ENCODE data around the gene RSPH4A. TPM values are rescaled to one million over a fixed set of nuclear protein-coding genes. Genes with fewer than 3 reads are reported as not detected.
A peak's percentile ranks its signal among the peaks of the same experiment; 100 is the strongest.

RSPH4A gene
- total RNA-seq, 1 donor from 2014 or later: 0.26 TPM

DNA sequence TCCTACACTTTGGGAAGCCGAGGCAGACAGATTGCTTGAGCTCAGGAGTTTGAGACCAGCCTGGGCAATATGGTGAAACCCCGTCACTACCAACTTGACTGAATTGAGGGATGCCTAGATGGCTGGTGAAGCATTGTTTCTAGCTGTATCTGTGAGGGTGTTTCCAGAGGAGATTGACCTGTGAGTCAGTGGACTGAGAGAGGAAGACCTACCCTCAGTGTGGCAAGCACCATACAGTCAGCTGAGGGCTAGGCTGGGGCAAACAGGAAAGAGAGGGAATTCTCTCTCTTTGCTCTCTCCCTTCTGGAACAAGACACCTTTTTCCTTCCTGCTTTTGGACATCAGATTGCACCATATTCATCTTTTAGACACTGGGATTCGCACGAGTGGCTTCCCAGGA is 56.0 kb downstream of the RSPH4A start:
- H3K4me3 ChIP-seq (ENCODE audit: low read depth, low read length): no peak overlapping the region
- no peak for TF ChIP-seq CTCF (IDR thresholded peaks at IDR 0.05; ENCODE audit: insufficient read depth, low read length, severe bottlenecking)
- FAIRE-seq: no peak

GRCh38 chr6:116676021-116676420 is 59.7 kb downstream of the RSPH4A start:
- TF ChIP-seq CTCF (IDR thresholded peaks at IDR 0.05; ENCODE audit: insufficient read depth, low read length, severe bottlenecking): no peak
- DNase-seq (ENCODE audit: low read depth) (no peak), FAIRE-seq (no peak)
- no peaks in the 10 kb centered on the region for H3K36me3 ChIP-seq (ENCODE audit: control insufficient read depth, insufficient read depth, low read length)
- no peaks in the 10 kb centered on the region for H3K27me3 ChIP-seq (ENCODE audit: control insufficient read depth, insufficient read depth, low read length)
- no peak overlapping the region for H3K4me3 ChIP-seq (ENCODE audit: low read depth, low read length)

More for the DNA sequence above, 56.0 kb downstream of the RSPH4A start:
- Histone ChIP-seq H3K36me3 (ENCODE audit: control insufficient read depth, insufficient read depth, low read length) (no peaks in the 10 kb centered on the region), H3K27me3 (ENCODE audit: control insufficient read depth, insufficient read depth, low read length) (no peaks in the 10 kb centered on the region)
- no peak for DNase-seq (ENCODE audit: low read depth)

DNA sequence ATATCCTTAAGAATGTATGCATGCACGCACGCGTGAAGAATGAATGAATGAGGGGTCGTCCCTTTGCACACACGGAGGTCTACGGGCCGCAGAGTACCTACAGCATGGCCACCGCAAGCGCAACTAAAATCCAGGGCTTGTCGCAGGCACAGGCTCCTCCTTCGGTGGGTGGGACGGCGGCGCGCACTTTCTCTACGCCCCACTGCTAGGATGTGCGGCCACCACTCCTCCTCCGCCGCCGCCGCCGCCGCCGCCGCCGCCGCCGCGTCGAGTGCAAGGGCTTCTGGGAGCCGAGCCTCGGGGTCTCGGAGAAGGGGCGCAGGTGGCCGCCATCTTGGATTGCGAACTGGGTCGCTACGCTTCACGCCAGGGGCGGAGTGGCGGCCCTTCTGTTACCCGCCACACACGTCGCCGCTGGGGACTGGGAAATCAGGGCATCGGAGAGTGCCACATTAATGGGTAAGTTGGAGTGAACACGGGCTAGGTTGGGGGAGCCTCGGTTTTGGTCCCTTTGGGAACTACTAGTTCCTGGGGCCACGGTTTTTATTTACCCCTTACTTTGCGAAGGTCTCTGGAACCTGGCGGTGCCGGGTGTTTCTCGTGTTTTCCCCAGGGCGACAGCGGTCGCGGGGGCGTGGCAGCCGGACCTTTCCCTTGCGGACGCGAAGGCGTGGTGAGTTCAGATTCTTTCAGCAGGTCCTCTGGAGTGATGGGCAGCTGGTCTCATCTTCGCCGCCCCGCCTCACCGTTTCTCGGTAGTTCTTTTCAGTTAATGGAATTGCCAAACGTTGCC is 64.8 kb downstream of the RSPH4A start, which contains the start of gene KPNA5:
Gene KPNA5, plus strand, starts transcription at position 332 of the 793 bp plus-strand sequence. Its CDS starts 124 bp downstream, at position 456.
- Histone ChIP-seq H3K27me3 (ENCODE audit: control insufficient read depth, insufficient read depth, low read length) (no peaks in the 10 kb centered on the region), H3K36me3 (ENCODE audit: control insufficient read depth, insufficient read depth, low read length) (no peaks in the 10 kb centered on the region), H3K4me3 (ENCODE audit: low read depth, low read length) (peak within 1 kb of the TSS; percentile 62)
- DNase-seq (ENCODE audit: low read depth) (peak; percentile 68), FAIRE-seq (no peak)
- TF ChIP-seq CTCF (IDR thresholded peaks at IDR 0.05; ENCODE audit: insufficient read depth, low read length, severe bottlenecking): no peak

GRCh38 chr6:116682334-116682712 is 66.0 kb downstream of the RSPH4A start:
- peak overlapping the region; percentile 62 for H3K4me3 ChIP-seq (ENCODE audit: low read depth, low read length)
- no peaks in the 10 kb centered on the region for H3K27me3 ChIP-seq (ENCODE audit: control insufficient read depth, insufficient read depth, low read length)
- no peaks in the 10 kb centered on the region for H3K36me3 ChIP-seq (ENCODE audit: control insufficient read depth, insufficient read depth, low read length)
- FAIRE-seq: no peak
- TF ChIP-seq CTCF (IDR thresholded peaks at IDR 0.05; ENCODE audit: insufficient read depth, low read length, severe bottlenecking): no peak
- peak; percentile 66 for DNase-seq (ENCODE audit: low read depth)

Other genes with a start within 250 kb of the RSPH4A start
- gene DSE, start 245.5 kb upstream of the RSPH4A start, total RNA-seq: 56.6 and 100 TPM in 2 replicates
- gene CALHM6, start 155.1 kb upstream of the RSPH4A start, total RNA-seq: 0.64 and 0.79 TPM in 2 replicates
- under 0.01 TPM in 1 of 2 replicates, not detected in the other for gene CALHM5, start 104.8 kb upstream of the RSPH4A start, total RNA-seq
- gene TRAPPC3L, start 70.8 kb upstream of the RSPH4A start, total RNA-seq: not detected in 2 replicates
- gene CALHM4, start 62.7 kb upstream of the RSPH4A start, total RNA-seq: under 0.01 TPM in 1 of 2 replicates, not detected in the other
- 19.5 and 19.6 TPM in 2 replicates for gene RWDD1, start 45.0 kb upstream of the RSPH4A start, total RNA-seq
- 18.7 and 23.0 TPM in 2 replicates for gene ZUP1, start 52.3 kb downstream of the RSPH4A start, total RNA-seq
- 2.2 and 3.2 TPM in 2 replicates for gene KPNA5, start 64.7 kb downstream of the RSPH4A start, total RNA-seq
- gene FAM162B, start 149.2 kb downstream of the RSPH4A start, total RNA-seq: not detected in 2 replicates
- gene GPRC6A, start 212.6 kb downstream of the RSPH4A start, total RNA-seq: not detected in 2 replicates

All from bronchial epithelial cell (primary cell).